Forelimb muscle (tissue), 1 donor: ENCODE measurements around the gene RMND1. TPM values are rescaled to one million over a fixed set of nuclear protein-coding genes. Genes with fewer than 3 reads are reported as not detected.
"Not testable (repeated sequence)": the region's sequence is repeated elsewhere in the genome, so short reads cannot be mapped to it uniquely, and the experiment has no call there.

Source experiments
- DNase-seq: peaks from one replicate; pipeline ENCODE4 v3.0.0-alpha.2; 2013; ENCODE audit warnings: low read depth
- polyA plus RNA-seq: library from polyadenylated mRNA; unstranded; fragments of 120-200 nt; gene quantifications from one replicate; pipeline ENCODE4 v1.2.1, GENCODE V29; 2013; ENCODE audit not compliant: insufficient read length

Gene RMND1
- polyA plus RNA-seq, 1 donor: 20.4 TPM

DNA sequence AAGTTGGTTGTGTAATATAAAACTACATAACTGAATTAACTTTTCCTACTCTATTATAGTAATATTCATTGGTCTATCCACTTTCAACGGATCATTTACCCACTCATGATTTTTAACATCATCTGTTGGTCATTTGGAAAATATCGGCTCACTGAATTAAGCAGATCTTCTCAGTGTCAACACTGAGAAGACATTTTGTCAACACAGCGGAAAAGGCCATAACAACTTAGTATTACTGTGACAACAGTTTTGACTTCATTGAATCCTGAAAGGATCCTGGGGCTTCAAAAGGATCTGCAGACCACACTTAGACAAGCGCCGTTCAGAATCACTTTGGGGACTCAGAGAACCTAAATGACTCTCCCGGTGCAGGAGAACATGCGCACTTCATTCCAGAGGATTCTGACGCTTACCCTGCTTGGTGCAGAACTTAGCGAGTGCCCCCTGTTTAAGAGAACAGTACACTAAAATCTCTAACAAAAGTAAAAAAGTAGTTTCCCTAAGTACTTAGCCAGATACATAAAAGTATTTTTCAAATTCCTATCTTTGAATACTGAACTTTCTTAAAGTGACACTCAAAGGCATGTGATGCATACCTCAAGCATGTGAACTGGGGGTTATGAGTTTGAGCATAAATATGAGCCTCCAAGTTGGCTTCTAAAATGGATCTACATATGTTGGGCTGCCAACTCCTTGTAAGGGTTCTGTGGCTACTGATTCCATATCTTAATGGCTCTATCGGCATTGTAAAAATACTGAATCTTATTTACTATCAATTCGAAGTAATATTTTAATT lies 64.6 kb downstream of the RMND1 start:
- no peak for DNase-seq

DNA sequence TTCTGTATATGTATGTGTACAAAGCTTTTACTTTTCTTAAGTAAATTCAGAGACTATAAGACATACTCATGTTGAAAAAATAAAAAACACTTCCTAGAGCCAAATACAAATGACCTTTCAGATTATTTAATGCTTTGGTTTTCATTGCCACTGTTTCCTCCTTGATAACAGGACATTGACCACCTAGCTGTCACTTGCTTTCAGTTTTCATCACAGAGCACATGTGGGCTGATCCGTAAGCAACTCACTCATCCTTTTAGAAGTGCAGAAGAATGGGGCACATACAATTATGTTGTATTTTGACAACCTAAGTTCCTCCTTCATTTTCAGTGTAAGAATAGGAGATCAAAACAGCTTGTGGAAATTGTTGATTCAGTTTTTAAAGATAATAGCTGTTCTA lies 66.7 kb downstream of the RMND1 start:
- DNase-seq: no peak

DNA sequence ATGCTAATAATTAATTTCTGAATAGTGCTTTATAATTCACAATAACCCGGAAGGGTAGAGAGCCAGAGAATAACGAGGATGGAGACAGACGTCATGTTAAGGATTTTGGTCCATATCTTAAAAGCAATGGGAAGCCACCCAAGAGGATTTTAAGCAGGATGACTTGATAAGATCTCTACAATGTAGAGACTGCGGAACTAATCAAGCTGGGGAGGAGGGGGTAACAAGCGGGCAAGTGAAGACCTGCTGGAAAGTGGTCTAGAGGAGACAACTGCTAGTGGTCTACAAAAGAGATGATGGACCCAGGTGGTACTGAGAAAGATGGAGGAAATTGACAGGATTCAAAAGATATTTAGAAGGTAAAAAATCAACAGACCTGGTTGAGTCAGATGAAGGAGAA lies 67.8 kb downstream of the RMND1 start:
- no peak for DNase-seq

DNA sequence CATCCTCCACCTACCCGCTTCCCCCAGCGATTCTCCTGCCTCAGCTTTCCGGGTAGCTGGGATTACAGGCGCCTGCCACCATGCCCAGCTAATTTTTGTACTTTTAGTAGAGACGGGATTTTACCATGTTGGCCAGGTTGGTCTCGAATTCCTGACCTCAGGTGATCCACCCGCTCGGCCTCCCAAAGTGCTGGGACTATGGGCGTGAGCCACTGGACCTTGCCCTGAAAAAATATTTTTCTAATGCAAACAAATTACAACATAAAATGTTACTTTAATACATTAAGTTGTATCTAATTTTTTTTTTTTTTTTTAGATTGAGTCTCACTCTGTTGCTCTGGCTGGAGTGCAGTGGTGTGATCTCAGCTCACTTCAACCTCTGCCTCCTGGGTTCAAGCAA lies 69.3 kb downstream of the RMND1 start:
- DNase-seq: not testable (repeated sequence)

GRCh38 chr6:151381722-151382121 lies 70.2 kb downstream of the RMND1 start:
- no peak for DNase-seq

- no peak for DNase-seq
These were observed 71.1 kb downstream of the RMND1 start for GRCh38 chr6:151380848-151381205.

- no peak for DNase-seq
These were observed 71.7 kb downstream of the RMND1 start for GRCh38 chr6:151379933-151380847.

GRCh38 chr6:151377095-151377494 lies 74.8 kb downstream of the RMND1 start:
- no peak for DNase-seq

DNA sequence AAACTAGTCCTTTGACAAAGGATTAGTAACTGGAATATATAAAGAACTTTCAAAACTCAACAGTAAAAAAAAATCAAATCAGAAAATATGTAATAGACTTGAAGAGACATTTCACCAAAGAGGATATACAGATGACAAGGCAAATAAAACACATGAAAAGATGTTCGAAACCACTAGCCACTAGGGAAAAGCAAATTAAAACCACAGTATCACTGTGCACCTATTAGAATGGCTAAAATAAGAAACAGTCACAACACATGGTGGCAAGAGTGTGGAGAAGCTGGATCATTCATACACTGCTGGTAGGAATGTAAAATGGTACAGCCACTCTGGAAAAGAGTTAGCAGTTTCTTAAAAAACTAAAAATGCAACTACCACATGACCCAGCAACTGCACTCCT lies 75.5 kb downstream of the RMND1 start:
- DNase-seq: no peak

- DNase-seq: no peak
These were observed 76.1 kb downstream of the RMND1 start for GRCh38 chr6:151375833-151376232.

- no peak for DNase-seq
These were observed 77.8 kb downstream of the RMND1 start for GRCh38 chr6:151374036-151374683.

DNA sequence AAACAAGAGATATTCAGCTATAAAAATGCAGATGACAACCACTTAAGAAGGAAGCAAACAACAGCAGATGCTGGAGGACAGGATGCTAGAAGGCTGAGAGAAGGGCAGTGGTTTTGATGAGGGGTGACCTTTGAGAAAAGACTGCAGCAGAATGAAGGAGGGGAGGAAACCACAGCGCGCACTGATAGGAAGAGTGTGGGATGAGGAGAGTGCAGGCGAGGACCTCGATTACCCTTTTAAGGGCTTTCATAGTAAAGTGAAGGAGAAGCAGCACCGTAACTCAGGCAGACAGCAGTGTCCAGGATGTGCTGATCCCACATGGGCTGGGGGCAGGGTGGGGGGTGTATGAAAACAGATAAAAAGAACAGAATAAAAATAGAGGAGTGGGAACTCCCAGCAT lies 79.8 kb downstream of the RMND1 start:
- DNase-seq: no peak

DNA sequence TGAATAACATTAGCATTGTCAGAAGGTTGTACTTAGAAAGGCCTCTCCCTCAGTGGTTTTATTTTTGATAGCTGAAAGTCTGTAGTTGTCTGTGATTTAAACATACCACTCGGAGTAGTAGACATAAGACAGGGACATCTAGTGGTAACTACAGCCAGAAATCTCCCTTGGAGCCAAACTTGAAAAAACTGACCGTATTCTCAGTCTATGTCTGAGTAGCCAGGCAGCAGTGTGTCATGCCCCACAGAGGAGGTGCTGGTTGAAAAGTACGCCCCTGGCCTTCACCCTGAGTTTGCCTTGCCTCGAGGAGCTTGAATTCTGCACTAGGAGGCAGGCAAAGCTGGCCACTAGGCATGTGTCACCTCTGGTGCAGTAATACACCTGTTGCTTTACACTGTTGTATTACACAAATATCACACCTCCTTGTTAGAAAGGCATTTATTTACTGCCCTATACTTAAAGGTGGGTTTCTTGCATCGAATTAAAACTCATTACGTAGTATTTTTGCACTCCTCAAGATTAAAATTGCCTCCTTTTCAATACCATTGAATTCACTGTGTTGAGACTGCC lies 81.3 kb downstream of the RMND1 start:
- DNase-seq: no peak

DNA sequence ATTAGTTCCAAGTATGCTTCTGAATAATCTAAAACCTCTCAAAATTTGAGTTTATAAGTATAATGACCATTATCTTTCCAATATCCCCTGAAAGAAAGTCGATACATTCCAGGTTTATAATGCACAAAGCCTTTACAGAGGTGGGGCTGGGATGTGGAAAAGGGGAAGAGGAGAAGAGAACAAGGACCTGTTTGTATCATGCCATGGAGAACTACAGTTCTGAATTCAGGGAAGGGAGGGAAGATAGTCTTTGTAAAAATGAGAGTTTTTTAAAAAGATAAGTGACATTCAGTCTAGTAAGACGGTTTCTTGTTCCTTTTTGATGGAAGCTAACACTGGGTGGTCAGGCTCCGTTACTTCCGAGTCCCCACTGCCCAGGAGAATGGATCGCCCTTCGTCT lies 86.7 kb downstream of the RMND1 start:
- no peak for DNase-seq

- DNase-seq: no peak
These were observed 92.4 kb downstream of the RMND1 start for GRCh38 chr6:151359486-151359885.

GRCh38 chr6:151358475-151358874 lies 93.5 kb downstream of the RMND1 start:
- no peak for DNase-seq

DNA sequence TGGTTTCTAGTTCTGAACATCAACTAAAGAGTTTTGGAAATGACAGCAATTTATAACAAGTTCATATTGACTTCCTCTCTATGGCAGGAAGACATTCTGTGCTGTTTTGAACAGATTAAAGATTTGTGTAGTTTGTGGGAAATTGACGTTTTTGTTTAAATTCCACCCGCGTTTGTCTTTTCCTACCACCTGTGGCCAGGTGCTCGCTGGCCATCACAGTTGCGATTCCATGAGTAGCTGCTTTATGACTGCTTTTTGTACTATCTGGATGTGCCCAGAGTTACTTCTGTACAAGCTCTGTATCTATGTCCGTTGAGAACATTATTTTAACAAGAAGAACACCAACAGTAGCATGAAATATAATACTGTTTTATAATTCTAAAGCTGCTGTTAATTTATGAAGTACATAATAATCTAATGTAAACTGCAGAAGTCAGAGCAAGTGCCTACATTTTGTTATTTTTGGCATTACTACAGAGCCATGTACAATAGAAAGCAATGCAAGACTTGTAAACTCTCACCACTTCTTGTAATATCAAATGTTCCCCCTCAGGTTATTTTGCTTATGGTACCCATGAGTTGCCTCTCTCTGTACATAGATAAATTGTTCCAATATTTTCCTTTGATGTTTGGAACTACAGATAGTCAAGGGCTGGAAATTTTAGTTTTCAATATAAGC lies 94.0 kb downstream of the RMND1 start:
- no peak for DNase-seq

GRCh38 chr6:151356983-151357382 lies 94.9 kb downstream of the RMND1 start:
- not testable (repeated sequence) for DNase-seq
